GDM1 (cell line): ENCODE data around the gene MLLT11.

Source experiments
- DNase-seq: peaks from one replicate; lab custom pipeline; 2025; lab: John Stamatoyannopoulos, UW

Gene MLLT11, protein sequence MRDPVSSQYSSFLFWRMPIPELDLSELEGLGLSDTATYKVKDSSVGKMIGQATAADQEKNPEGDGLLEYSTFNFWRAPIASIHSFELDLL

DNA sequence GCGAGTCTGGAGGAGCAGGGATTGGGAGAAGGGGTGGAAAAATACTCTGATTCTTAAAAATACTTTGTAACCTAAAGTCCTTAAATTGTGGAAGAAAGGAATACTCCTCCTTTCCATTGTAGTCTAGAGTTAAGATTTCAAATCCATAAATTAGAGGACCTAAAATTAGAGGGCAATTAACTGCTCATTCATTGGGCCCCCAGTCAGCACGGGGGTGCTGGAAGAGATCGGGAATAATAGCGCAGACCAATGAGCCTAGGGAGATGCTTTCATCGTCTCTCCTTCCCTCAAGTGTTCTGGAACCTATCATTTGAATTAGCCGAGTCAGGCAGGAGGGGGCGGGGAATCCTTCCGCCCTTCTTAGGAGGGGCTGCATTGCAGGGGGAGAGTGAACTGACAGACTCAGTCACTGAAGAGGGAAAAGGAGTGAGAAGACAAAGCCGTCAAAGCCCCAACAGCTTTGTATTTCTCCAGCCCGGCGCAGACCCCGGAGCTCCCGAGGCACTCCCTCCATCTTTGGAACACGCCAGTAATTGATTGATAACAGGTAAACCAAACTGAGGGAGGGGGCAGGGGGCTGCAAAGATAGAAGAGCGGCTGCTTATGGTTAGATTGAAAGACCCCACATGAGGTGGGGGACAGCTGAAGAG lies at the start of gene MLLT11:
TSS of gene MLLT11 (plus strand) at position 391 of the 650 bp plus-strand sequence. CDS start 6,828 bp downstream, outside the sequence.
- peak; percentile 27 for DNase-seq

DNA sequence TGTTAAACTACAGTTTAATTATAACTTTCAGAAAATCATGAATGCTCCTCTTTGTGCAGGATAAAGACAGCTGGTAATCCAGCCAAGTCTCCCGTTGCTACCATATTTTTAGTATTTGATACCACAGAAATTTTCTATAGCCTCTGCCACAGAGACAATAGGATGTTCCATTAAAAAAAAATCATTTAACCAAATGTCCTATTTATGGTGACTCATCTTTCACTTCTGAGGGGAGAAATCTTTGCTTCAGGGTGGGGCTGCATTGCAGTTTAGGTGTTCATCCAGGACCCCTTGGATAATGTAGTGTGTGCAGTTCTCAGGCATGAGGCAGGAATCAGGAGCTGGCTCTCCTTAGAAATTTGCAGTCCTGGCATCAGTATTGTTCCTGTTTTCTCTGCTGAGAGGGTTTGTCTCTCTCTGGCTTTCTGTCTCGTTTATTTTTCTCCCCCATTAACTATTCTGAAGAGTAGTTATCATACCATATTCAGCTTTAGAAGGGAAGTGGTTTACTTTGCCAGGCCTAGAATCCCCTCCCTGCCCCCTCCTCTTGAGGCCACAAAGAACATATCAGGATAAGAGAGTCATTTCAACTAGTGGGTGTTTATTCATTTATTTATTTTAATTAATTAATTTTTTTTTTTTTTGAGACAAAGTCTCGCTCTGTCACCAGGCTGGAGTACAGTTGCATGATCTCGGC lies 48.9 kb upstream of the MLLT11 start:
- no peak for DNase-seq

DNA sequence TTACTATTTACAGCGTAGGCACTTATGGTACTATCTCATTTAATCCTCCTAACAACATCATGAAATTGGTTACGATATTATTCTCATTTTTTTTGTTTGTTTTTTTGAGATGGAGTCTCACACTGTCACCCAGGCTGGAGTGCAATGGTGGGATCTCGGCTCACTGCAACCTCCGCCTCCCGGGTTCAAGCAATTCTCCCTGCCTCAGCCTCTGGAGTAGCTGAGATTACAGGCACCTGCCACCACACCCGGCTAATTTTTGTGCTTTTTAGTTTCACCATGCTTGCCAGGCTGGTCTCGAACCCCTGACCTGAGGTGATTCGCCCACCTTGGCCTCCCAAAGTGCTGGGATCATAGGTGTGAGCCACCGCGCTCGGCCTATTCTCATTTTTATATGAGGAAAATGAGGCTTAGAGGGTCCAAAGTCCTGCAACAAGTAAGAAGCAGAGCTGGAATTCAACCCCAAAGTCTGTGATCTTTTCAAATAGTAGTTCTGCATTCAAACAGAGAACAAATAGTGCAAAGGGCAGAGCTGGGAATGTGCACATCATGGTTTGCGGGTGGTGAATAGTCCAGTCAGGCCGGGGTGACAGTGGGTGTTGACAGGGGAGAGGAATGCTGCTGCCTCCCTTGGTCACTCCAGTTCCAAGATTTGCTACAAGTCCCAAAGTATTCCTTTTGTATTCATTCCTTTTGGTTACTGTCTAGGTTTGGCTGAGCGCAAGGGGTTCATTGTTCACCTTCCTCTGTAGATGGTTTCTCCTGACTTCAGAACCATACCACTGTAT lies 47.3 kb upstream of the MLLT11 start:
- no peak for DNase-seq

DNA sequence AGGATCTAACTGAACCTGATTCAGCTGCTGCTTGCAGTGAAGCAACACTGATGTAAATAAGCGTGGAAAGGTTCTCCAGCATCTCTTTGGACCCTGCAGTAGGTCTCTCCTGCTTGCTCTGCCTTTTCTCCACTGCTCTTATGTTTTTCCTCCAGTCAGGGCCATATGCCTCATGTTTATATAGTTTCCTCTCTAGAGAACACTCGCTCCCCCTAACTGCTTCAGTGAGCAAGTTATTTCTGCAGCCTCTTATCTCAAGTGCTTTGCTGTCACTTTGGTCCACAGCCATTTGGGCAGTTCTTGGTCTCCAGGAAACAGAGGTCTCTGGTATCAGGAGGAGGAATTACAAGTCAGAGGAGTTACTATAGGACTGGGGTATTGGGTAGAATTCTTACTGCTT lies 46.7 kb upstream of the MLLT11 start:
- peak; percentile 32 for DNase-seq

DNA sequence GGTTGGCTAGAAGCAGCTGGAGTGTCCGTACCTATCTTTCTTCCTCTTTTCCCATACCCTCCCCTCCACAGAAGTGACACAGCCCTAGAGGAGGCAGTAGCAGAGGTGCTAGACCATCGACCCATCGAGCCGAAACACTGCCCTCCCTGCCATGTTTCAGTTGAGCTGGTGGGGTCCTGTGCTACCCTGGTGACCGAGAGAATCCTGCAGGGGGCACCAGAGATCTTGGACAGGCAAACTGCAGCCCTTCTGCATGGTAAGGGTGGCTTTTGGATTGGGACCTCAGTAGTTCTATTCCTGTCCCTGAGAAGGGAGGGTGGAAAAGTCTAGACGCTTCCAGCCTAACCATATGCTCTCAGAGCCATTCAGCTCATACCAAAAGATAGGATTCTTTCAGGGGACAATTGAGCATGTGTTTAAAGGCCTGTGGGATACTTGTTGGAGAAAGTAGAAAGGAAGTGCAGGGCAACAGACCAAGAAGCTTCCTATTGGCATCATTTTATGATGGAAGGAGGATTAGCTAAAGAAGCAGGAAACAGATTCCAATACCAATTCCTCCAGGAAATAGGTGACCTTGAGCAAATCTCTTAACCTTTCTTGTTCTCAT lies 35.6 kb upstream of the MLLT11 start:
- DNase-seq = peak; percentile 70

DNA sequence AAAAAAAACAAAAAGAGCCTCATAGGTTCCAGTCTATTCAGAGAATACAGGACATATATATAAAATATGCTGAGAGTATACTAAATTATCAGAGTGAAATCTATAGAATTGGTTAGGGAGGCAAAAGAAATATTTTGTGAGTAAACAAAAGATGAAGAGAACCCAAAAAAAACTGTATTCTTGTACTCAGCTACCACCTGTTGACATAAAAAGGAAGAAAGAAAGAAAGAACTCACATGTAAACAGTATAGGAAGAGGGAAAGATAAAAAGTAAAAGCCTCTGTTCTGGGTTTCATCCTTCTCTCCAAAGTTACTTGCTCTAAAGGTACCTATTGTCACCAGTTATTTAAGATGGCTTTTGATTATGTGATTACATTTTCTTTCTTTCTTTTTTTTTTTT lies 33.7 kb upstream of the MLLT11 start:
- DNase-seq = no peak

DNA sequence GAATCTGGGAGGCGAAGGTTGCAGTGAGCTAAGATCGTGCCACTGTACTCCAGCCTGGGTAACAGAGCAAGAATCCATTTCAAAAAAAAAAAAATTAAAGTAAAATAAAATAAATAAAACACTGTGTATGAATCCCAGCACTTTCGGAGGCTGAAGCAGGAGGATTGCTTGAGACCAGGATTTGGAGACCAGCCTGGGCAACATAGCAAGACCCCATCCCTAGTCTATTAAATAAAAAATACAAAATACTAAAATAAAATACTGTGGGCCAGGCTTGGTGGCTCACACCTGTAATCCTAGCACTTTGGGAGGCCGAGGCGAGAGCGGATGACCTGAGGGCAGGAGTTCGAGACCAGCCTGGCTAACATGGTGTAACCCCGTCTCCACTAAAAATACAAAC lies 28.0 kb upstream of the MLLT11 start:
- no peak for DNase-seq

DNA sequence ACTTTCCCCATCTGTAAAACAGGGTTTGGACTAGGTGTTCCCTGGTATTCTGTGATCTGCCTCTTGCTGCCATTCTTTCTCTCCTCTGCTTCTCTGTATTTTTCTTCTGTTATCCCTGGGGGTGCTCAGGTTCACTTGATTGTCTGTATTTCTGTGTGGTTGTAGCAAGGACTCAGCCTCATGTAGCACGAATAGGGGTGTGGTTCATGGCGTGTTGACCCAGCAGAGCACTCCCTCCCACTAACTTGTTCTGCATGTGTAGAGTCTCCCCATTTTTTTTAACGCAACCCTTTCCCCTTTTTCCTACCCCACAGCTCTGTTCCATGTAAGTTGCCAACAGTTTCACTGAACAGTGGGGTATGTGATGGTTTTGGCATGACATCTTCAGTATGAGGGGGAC lies 25.0 kb upstream of the MLLT11 start:
- no peak for DNase-seq

DNA sequence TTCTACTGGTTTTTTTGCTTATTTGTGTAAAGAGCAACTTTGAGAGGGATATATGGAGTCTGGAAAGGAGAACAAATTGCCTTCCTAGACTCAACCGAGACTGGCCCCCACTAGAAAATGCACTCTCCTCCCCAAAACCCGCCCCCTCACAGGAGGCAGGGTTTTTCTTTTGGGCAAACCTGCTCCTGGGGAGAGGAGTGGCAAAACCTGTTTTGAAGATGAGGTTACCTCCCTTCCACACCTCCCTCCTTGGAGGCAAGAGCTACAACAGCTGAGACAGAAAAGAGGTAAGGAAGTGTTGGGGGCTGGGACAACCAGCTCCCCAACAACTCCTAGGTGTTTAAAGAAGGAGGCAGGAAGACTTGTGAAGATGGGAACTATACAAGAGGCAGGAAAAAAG lies 23.8 kb upstream of the MLLT11 start, which contains the start of gene BNIPL:
TSS of gene BNIPL (plus strand) at position 231 of the 400 bp plus-strand sequence. CDS start at position 371, 140 bp downstream.
- no peak for DNase-seq

DNA sequence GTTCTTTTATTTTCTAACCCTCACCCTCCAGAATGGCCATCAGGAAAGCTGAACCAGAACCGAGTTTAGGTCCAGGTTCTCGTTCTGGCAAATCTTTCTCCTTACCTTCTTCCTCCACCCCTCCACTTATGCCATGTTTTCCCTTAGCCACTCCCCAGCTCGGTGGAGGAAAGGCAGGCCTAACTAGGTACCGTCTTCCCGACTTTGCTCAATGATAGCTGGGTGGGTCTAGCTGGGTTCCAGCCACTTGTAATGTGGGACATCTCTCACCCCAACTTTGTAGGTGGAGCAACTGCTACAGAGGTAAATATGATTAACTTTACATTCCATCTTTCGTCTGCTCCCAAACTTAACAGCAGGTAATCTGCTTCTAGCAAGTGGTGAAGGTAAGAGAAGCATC lies 23.2 kb upstream of the MLLT11 start:
- no peak for DNase-seq

DNA sequence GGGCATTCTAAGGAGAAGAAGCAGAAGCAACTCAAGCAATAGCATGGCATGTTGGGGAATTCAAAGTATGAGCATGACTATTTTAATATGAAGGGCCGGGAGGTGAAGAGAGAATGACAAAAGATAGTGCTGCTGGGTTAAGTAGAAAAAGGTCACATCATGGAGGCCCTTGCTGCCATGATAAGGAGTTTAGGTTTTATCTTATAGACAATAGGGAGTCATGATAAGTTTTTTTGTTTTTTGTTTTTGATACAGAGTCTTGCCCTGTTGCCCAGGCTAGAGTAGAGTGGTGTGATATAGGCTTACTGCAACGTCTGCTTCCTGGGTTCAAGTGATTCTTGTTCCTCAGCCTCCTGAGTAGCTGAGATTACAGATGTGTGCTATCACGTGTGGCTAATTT lies 20.7 kb upstream of the MLLT11 start:
- no peak for DNase-seq

DNA sequence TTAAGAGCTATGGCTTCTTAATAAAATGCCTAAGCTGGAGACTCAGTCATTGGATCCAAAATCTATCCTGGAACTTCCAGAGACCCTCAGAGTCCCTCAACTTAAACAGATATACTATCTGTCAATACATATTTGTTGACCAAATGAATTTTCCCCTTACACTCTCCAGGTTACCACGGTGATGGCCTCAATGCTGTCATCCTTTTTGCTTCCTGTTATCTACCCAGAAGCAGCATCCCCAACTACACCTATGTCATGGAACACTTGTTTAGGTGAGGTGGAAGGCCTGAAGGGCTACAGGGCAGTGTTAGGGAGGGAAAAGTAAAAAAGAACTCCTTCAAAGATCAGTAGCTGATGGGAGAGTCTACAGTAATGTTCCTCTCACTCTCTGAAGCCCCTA lies 17.0 kb upstream of the MLLT11 start:
- no peak for DNase-seq

DNA sequence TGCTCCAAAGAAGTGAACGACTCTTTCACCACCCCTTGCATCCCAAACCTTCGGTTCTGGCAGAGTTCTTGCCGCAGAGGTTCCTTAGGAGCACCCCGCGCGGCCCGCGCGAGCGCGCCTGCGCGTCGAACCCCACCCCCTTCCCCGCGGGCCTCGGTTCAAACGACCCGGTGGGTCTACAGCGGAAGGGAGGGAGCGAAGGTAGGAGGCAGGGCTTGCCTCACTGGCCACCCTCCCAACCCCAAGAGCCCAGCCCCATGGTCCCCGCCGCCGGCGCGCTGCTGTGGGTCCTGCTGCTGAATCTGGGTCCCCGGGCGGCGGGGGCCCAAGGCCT lies 12.6 kb upstream of the MLLT11 start, which contains the start of gene C1orf56:
TSS of gene C1orf56 (plus strand) at position 161 of the 334 bp plus-strand sequence. CDS start at position 258, 97 bp downstream.
- no peak for DNase-seq

DNA sequence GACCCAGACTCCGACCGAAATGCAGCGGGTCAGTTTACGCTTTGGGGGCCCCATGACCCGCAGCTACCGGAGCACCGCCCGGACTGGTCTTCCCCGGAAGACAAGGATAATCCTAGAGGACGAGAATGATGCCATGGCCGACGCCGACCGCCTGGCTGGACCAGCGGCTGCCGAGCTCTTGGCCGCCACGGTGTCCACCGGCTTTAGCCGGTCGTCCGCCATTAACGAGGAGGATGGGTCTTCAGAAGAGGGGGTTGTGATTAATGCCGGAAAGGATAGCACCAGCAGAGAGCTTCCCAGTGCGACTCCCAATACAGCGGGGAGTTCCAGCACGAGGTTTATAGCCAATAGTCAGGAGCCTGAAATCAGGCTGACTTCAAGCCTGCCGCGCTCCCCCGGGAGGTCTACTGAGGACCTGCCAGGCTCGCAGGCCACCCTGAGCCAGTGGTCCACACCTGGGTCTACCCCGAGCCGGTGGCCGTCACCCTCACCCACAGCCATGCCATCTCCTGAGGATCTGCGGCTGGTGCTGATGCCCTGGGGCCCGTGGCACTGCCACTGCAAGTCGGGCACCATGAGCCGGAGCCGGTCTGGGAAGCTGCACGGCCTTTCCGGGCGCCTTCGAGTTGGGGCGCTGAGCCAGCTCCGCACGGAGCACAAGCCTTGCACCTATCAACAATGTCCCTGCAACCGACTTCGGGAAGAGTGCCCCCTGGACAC lies 12.1 kb upstream of the MLLT11 start:
- peak; percentile 13 for DNase-seq

DNA sequence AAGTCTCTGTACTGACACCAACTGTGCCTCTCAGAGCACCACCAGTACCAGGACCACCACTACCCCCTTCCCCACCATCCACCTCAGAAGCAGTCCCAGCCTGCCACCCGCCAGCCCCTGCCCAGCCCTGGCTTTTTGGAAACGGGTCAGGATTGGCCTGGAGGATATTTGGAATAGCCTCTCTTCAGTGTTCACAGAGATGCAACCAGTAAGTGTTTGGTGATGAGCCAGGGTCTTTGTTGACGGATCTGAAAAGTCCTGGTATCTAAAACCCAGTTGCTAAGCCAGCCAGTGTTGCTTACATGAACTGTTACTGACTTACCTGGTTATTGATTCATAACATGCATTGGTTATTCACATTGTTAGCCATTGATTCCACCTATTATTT lies 11.6 kb upstream of the MLLT11 start:
- DNase-seq = no peak

DNA sequence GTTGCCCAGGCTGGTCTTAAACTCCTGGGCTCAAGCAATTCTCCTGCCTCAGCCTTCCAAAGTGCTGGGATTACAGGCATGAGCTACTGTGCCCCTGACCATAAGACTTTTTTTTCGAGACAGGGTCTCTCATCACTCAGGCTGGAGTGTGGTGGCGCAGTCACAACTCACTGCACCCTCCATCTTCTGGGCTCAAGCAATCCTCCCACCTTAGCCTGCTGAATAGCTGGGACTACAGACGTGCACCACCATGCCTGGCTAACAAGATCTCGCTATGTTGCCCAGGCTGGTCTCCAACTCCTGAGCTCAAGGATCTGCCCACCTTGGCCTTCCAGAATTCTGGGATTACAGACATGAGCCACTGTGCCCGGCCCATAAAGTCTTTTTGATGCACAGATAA lies 10.7 kb upstream of the MLLT11 start:
- DNase-seq = no peak

DNA sequence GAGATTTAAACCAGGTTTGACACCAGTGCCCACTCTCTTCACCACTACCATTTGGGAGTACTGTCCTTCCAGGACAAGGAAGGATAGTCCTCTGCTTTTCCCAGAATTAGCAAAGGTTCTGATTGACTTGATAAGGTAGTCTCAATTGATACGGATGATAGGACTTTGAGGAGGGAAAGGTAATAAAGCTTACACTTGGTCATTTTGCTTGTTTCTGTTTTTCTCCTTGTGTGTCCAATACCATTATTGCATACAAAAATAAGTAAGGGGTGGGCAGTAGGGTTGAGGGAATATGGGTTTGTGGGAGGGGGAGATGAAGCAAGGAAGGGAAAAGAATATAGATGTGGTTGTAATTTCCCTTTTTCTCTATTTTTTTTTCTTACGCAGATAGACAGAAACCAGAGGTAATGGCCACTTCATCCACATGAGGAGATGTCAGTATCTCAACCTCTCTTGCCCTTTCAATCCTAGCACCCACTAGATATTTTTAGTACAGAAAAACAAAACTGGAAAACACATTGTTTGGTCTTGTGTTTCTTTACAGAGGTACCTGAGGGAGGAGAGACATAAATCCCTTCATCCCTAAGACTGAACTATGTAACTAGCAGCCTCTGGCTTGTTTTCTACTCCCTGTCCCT lies 10.0 kb upstream of the MLLT11 start:
- no peak for DNase-seq

DNA sequence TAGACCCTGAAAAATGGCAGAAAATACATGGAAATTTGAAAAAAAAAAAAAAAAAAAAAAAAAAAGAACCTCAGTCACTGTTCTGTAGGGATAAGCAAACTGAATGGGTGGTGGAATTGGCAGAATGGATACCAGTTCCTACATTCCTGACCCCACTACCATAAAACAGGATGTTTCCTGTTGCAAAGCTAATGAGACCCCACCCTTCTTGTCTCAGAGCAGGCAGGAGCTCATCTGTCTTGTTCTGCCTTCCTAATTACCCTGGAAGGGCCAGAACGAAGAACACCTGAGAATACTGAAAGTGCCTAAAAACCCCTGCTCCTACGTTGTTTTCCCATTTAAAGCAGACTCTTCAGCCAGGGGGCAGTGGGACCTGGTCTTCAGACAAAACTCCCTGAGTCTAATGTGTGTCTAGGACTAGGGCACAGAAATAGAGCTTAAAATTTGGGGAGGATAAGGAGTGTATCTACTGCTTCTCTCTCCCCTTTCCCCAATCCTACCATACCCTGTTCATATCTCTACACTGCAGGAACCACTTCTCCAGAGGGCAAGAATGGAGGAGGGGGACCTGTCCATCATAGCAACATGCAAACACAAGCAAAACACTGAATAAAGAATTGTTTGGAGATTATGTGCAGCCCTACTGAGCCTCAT lies 8.7 kb upstream of the MLLT11 start:
- DNase-seq = no peak

DNA sequence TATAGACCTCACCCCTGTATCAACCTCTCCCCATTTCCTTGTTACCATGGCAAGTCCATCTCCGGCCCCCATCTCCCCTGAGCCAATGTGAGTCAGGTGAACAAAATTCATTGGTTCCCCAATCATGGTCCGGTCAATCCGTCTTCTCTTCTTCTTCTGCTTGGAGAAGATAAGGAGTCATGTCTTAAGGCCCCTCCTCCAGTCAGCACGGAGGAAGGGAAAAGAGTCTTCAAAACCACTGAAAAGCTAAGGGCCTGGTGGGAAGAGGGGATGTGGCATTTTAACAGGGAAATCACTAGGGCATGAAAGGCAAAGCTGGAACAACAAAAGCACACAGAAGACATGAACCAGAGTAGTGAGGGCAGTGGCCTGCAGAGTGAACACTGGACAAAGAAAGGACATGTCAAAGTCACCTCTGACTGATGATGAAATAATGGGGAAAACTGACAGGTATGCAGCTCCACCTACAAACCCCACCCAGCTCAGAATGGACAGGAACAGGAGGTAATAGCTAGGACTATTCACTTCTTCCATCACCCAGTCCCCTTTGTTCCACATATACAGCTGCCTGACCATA lies 5.1 kb upstream of the MLLT11 start:
- no peak for DNase-seq

DNA sequence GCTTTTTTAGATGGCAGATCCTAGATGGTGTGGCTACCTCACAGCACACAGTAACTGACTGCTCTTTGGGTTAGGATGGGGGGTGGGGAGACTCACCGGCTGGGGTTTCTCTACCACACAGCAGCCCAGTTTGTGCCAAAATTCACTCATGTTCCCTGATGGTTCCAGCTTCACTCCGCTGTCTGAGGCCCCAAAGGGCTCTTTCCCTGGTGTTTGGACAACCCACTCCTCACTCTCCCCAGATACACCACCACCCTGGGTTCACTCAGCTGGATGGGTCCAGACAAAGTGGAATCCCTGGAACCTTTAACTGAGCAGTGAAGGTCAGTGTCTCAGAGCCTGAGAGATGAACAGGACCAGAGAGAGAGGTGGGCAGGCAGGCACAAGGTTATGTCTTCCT lies 4.6 kb upstream of the MLLT11 start:
- no peak for DNase-seq
